Measurements from ENCODE around the gene CLMP. TPM values are rescaled to one million over a fixed set of nuclear protein-coding genes. Genes with fewer than 3 reads are reported as not detected.

Gene CLMP
- polyA plus RNA-seq, 1 donor (not counting 4 experiments of a cell fraction or from before 2014, with no cell fraction given), result 2.7 TPM

GRCh38 chr11:123040111-123040432, 155.0 kb downstream of the CLMP start:
- Histone ChIP-seq H3K79me2 (ENCODE audit: control insufficient read depth, insufficient read depth, low read length) (no peaks in the 10 kb centered on the region), H3K36me3 (ENCODE audit: control insufficient read depth in 2 of 2, extremely low read depth in 1 of 2, insufficient read depth in 2 of 2, low read length in 2 of 2) (no peaks in the 10 kb centered on the region), H3K4me1 (ENCODE audit: control insufficient read depth, extremely low read depth, insufficient read depth, low read length) (no peaks in the 10 kb centered on the region), H3K9me3 (ENCODE audit: control insufficient read depth, low read depth, low read length) (no peaks in the 10 kb centered on the region), H3K4me2 (ENCODE audit: control insufficient read depth, extremely low read depth, insufficient read depth, low read depth, low read length) (no peak overlapping the region), H3K27ac (ENCODE audit: control insufficient read depth, insufficient read depth, low read length) (no peak overlapping the region), H2AFZ (ENCODE audit: control insufficient read depth, low read length) (no peak overlapping the region), H4K20me1 (ENCODE audit: control insufficient read depth, extremely low read depth, insufficient read depth, low read length) (no peaks in the 10 kb centered on the region), H3K27me3 (ENCODE audit: control insufficient read depth, extremely low read depth, insufficient read depth, low read length) (no peaks in the 10 kb centered on the region), H3K9me1 (ENCODE audit: control insufficient read depth, extremely low read depth, insufficient read depth, low read length) (no peaks in the 10 kb centered on the region), H3K4me3 (ENCODE audit: control insufficient read depth in 2 of 3, extremely low read depth in 1 of 3, insufficient read depth in 2 of 3, low read depth in 1 of 3, low read length in 3 of 3) (no peak overlapping the region), H3K9ac (ENCODE audit: control insufficient read depth, extremely low read depth, insufficient read depth, low read length) (no peak overlapping the region)
- FAIRE-seq (no peak), DNase-seq (ENCODE audit: low read depth, low spot score) (no peak)
- dilution Hi-C loops (cut with MboI; ENCODE audit: extremely low pct_ligation_motif_present, low sequenced_read_pairs), result no loop called here
- no peak for TF ChIP-seq EZH2 (IDR thresholded peaks at IDR 0.05; ENCODE audit: low read length)
- TF ChIP-seq CTCF (optimal IDR thresholded peaks at IDR 0.05 in 1 of 3, IDR thresholded peaks at IDR 0.05 in 1 of 3, conservative IDR thresholded peaks at IDR 0.05 in 1 of 3; ENCODE audit: extremely low read depth in 1 of 3, insufficient read depth in 2 of 3, low read length in 3 of 3), result no peak

GRCh38 chr11:123035831-123036230, 159.2 kb downstream of the CLMP start:
- dilution Hi-C loops (cut with MboI; ENCODE audit: extremely low pct_ligation_motif_present, low sequenced_read_pairs), result no loop called here
- no peak overlapping the region for H3K27ac ChIP-seq (ENCODE audit: control insufficient read depth, insufficient read depth, low read length)
- TF ChIP-seq CTCF (optimal IDR thresholded peaks at IDR 0.05 in 1 of 3, IDR thresholded peaks at IDR 0.05 in 1 of 3, conservative IDR thresholded peaks at IDR 0.05 in 1 of 3; ENCODE audit: extremely low read depth in 1 of 3, insufficient read depth in 2 of 3, low read length in 3 of 3), result no peak
- no peak for TF ChIP-seq EZH2 (IDR thresholded peaks at IDR 0.05; ENCODE audit: low read length)
- H4K20me1 ChIP-seq (ENCODE audit: control insufficient read depth, extremely low read depth, insufficient read depth, low read length), result no peaks in the 10 kb centered on the region
- no peak for DNase-seq (ENCODE audit: low read depth, low spot score)
- no peaks in the 10 kb centered on the region for H3K4me1 ChIP-seq (ENCODE audit: control insufficient read depth, extremely low read depth, insufficient read depth, low read length)
- no peak for FAIRE-seq
- H3K4me3 ChIP-seq (ENCODE audit: control insufficient read depth in 2 of 3, extremely low read depth in 1 of 3, insufficient read depth in 2 of 3, low read depth in 1 of 3, low read length in 3 of 3), result no peak overlapping the region
- H3K79me2 ChIP-seq (ENCODE audit: control insufficient read depth, insufficient read depth, low read length), result no peaks in the 10 kb centered on the region
- no peaks in the 10 kb centered on the region for H3K9me3 ChIP-seq (ENCODE audit: control insufficient read depth, low read depth, low read length)
- no peaks in the 10 kb centered on the region for H3K9me1 ChIP-seq (ENCODE audit: control insufficient read depth, extremely low read depth, insufficient read depth, low read length)
- H3K36me3 ChIP-seq (ENCODE audit: control insufficient read depth in 2 of 2, extremely low read depth in 1 of 2, insufficient read depth in 2 of 2, low read length in 2 of 2), result no peaks in the 10 kb centered on the region
- no peaks in the 10 kb centered on the region for H3K27me3 ChIP-seq (ENCODE audit: control insufficient read depth, extremely low read depth, insufficient read depth, low read length)
- no peak overlapping the region for H3K4me2 ChIP-seq (ENCODE audit: control insufficient read depth, extremely low read depth, insufficient read depth, low read depth, low read length)
- H2AFZ ChIP-seq (ENCODE audit: control insufficient read depth, low read length), result no peak overlapping the region
- H3K9ac ChIP-seq (ENCODE audit: control insufficient read depth, extremely low read depth, insufficient read depth, low read length), result no peak overlapping the region

All from keratinocyte (primary cell).